ENCODE results near the gene NKRF.

Gene NKRF

DNA sequence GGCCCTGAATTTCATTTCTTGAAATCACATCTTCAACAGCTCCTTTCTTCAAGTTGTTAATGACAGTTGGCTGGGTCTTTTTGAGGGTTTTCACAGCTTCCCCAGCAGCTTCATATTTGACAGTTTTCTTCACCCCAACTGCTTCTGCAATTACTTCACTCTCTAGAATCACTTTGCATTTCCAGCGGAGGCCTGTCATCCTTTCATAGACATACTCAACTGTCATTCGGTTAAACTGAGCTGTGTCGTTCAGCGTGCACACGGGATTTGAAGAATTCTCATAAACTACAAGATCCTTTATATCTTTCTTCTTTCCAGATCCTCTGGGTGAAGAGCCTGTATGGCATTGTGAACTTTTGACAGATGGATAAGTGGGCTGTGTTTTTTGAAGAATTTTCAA lies 16.4 kb downstream of the NKRF start:
- H3K4me3 ChIP-seq (ENCODE audit: low read length), result no peak overlapping the region
- TF ChIP-seq, protein P1, sequence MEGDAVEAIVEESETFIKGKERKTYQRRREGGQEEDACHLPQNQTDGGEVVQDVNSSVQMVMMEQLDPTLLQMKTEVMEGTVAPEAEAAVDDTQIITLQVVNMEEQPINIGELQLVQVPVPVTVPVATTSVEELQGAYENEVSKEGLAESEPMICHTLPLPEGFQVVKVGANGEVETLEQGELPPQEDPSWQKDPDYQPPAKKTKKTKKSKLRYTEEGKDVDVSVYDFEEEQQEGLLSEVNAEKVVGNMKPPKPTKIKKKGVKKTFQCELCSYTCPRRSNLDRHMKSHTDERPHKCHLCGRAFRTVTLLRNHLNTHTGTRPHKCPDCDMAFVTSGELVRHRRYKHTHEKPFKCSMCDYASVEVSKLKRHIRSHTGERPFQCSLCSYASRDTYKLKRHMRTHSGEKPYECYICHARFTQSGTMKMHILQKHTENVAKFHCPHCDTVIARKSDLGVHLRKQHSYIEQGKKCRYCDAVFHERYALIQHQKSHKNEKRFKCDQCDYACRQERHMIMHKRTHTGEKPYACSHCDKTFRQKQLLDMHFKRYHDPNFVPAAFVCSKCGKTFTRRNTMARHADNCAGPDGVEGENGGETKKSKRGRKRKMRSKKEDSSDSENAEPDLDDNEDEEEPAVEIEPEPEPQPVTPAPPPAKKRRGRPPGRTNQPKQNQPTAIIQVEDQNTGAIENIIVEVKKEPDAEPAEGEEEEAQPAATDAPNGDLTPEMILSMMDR (conservative IDR thresholded peaks at IDR 0.05; ENCODE audit: low read depth, low read length), result no peak
- no peak for DNase-seq (ENCODE audit: low read depth)

GRCh38 chrX:119583431-119584059 lies 22.7 kb downstream of the NKRF start:
- TF ChIP-seq, protein P1 (conservative IDR thresholded peaks at IDR 0.05; ENCODE audit: low read depth, low read length), result no peak
- DNase-seq (ENCODE audit: low read depth), result no peak
- H3K4me3 ChIP-seq (ENCODE audit: low read length), result no peak overlapping the region

DNA sequence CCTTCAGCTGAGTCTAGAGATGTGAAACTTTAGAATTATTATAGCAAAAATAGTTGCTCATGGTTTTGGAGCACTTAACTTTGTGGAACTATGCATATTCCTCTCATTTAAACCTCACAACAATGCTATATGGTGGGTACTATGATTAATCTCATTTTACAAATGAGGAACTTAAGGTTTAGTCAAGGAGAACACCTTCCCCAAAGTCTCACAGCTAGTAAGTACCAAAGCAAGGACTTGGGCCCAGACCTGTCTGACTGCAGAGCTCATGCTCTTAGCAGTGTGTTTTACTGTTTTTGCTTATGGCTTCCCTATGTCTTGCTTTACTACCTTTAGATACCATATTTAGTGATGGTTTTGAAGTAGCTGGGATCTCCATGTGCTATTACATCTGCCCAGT lies 26.8 kb downstream of the NKRF start:
- TF ChIP-seq, protein P1 (conservative IDR thresholded peaks at IDR 0.05; ENCODE audit: low read depth, low read length), result no peak
- no peak for DNase-seq (ENCODE audit: low read depth)
- H3K4me3 ChIP-seq (ENCODE audit: low read length), result no peak overlapping the region

DNA sequence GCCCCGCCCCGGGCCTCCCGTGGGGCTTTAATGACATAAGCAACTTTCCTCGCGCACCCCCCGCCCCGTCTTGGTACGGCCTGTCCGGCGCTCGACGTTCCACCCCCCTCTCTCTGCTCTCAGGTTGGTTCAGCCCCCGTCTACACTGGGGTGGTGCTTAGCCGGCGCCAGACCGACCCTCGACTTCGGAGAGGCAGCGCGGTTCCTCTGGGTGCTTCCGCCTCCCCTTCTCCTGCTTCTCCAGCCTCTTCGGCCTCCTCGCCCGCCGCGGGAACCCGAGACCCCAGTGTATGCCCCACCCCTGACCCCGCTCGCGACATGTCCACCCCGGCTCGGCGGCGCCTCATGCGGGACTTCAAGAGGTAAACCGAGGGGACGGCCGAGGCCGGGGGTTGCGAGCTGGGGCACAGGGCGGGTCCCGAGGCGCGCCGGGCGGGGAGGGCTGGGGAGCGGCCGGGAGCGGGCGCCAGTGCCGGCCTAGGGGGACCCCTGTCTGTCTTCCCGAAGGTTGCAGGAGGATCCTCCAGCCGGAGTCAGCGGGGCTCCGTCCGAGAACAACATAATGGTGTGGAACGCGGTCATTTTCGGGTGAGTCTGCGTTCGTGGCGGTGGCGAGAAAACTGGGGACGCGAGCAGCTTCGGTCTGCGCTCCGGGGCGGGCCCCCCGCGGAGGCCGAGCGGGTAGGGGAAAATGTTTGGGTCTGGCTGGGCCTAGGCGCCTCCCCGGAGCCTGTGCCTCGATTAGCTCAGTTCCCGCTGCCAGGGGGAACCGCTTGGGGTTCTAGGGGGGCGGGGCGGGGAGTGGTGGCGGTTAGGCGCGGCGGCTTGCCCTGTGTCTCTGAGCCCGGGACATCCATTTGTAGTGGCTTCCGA lies 31.6 kb downstream of the NKRF start, which contains the start of gene UBE2A:
Gene UBE2A, plus strand, starts transcription at position 170 of the 873 bp plus-strand sequence. Its CDS starts 149 bp downstream, at position 319.
- TF ChIP-seq, protein P1 (conservative IDR thresholded peaks at IDR 0.05; ENCODE audit: low read depth, low read length), result peak; percentile 42
- DNase-seq (ENCODE audit: low read depth), result peak; percentile 68
- H3K4me3 ChIP-seq (ENCODE audit: low read length), result peak within 1 kb of the TSS; percentile 74

GRCh38 chrX:119573840-119574393 lies 32.3 kb downstream of the NKRF start:
- TF ChIP-seq, protein P1 (conservative IDR thresholded peaks at IDR 0.05; ENCODE audit: low read depth, low read length), result no peak

GRCh38 chrX:119573222-119573621 lies 33.0 kb downstream of the NKRF start:
- H3K4me3 ChIP-seq (ENCODE audit: low read length), result peak overlapping the region; percentile 74
- no peak for DNase-seq (ENCODE audit: low read depth)
- TF ChIP-seq, protein P1 (conservative IDR thresholded peaks at IDR 0.05; ENCODE audit: low read depth, low read length), result no peak

More at GRCh38 chrX:119573840-119574393, 32.3 kb downstream of the NKRF start:
- DNase-seq (ENCODE audit: low read depth), result no peak
- peak overlapping the region; percentile 74 for H3K4me3 ChIP-seq (ENCODE audit: low read length)
